Measurements from ENCODE around the gene SCAPER. TPM values are rescaled to one million over a fixed set of nuclear protein-coding genes. Genes with fewer than 3 reads are reported as not detected.
"Not testable (repeated sequence)": the region's sequence is repeated elsewhere in the genome, so short reads cannot be mapped to it uniquely, and the experiment has no call there.

Gene SCAPER
- total RNA-seq, 1 experiment from 2014 or later: 14.7 TPM

DNA sequence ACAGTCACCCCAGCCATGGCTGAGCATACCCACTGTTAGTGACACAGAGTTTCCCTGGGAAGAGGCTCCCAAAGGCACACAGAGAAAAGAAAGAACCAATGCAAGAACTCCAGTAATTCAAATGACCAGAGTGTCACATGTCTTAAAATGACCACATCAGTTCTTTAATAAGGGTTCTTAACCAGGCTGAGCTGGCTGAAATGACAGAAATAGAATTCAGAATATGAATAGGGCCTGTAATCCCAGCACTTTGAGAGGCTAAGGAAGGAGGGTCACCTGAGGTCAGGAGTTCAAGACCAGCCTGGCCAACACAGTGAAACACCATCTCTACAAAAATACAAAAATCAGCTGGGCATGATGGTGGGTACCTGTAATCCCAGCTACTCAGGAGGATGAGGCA lies 54.8 kb downstream of the SCAPER start:
- H3K27ac ChIP-seq (ENCODE audit: low read depth, low read length); intact Hi-C loops (cut with micrococcal nuclease); H2AFZ ChIP-seq (ENCODE audit: low read depth, low read length, poor library complexity, severe bottlenecking); H3K4me2 ChIP-seq (ENCODE audit: low read length); H3K4me3 ChIP-seq (replicated peaks in 1 of 2; ENCODE audit: low read depth in 1 of 2, low read length in 2 of 2); H3K9me2 ChIP-seq (ENCODE audit: insufficient read depth); ATAC-seq; H3K4me1 ChIP-seq (ENCODE audit: control insufficient read depth in 1 of 2, insufficient read depth in 2 of 2, low read length in 2 of 2); H3K27me3 ChIP-seq (ENCODE audit: insufficient read depth, low read length); POLR2A ChIA-PET; H4K20me1 ChIP-seq (ENCODE audit: insufficient read depth); DNase-seq (ENCODE audit: low read depth, low spot score); H3K9ac ChIP-seq (ENCODE audit: low read length); BruUV-seq (replicated peaks); CTCF ChIA-PET; H3K36me3 ChIP-seq (ENCODE audit: control insufficient read depth in 1 of 2, insufficient read depth in 2 of 2, low read length in 2 of 2); RAD21 ChIA-PET (ENCODE audit: low non-redundant PET in 1 of 2, low total read pairs in 2 of 2, uncharacterized antibody in 2 of 2, unreplicated experiment in 2 of 2); H3K79me2 ChIP-seq (ENCODE audit: insufficient read depth, low read length); H3K9me3 ChIP-seq (ENCODE audit: control insufficient read depth in 1 of 2, insufficient read depth in 1 of 2, low read depth in 1 of 2, low read length in 2 of 2): not testable (repeated sequence)

DNA sequence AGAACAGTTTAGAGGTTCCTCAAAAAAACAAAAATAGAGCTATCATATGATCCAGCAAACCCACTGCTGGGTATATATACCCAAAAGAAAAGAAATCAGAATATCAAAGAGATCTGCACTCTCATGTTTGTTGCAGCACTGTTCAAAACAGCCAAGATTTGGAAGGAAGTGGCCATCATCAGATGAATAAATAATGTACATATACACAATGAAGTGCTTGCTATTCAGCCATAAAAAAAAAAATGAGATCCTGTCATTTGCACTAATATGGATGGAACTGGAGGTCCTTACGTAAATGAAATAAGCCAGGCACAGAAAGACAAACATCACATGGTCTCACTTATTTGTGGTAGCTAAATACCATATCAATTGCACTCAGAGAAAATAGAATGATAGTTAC lies 58.4 kb downstream of the SCAPER start:
- CTCF ChIA-PET: no interaction called here

More for the DNA sequence above, 58.4 kb downstream of the SCAPER start:
- Histone ChIP-seq H3K9me3 (ENCODE audit: control insufficient read depth in 1 of 2, insufficient read depth in 1 of 2, low read depth in 1 of 2, low read length in 2 of 2) (no peaks in the 10 kb centered on the region), H3K4me1 (ENCODE audit: control insufficient read depth in 1 of 2, insufficient read depth in 2 of 2, low read length in 2 of 2) (no peaks in the 10 kb centered on the region), H2AFZ (ENCODE audit: low read depth, low read length, poor library complexity, severe bottlenecking) (no peak overlapping the region), H3K4me2 (ENCODE audit: low read length) (no peak overlapping the region), H3K27me3 (ENCODE audit: insufficient read depth, low read length) (no peaks in the 10 kb centered on the region), H3K9me2 (ENCODE audit: insufficient read depth) (no peaks in the 10 kb centered on the region), H3K36me3 (ENCODE audit: control insufficient read depth in 1 of 2, insufficient read depth in 2 of 2, low read length in 2 of 2) (no peaks in the 10 kb centered on the region), H3K27ac (ENCODE audit: low read depth, low read length) (no peak overlapping the region), H4K20me1 (ENCODE audit: insufficient read depth) (no peaks in the 10 kb centered on the region), H3K9ac (ENCODE audit: low read length) (no peak overlapping the region), H3K79me2 (ENCODE audit: insufficient read depth, low read length) (no peaks in the 10 kb centered on the region), H3K4me3 (replicated peaks in 1 of 2; ENCODE audit: low read depth in 1 of 2, low read length in 2 of 2) (no peak overlapping the region)
- ATAC-seq (no peak), DNase-seq (ENCODE audit: low read depth, low spot score) (no peak)
- ChIA-PET RAD21 (ENCODE audit: low non-redundant PET in 1 of 2, low total read pairs in 2 of 2, uncharacterized antibody in 2 of 2, unreplicated experiment in 2 of 2) (no interaction called here), POLR2A (no interaction called here)
- TF ChIP-seq RAD21 (IDR thresholded peaks at IDR 0.05; ENCODE audit: low read depth) (no peak), POLR2A (IDR thresholded peaks at IDR 0.05; ENCODE audit: borderline replicate concordance, extremely low read depth, insufficient read depth, insufficient read length) (no peak), SP1 (IDR thresholded peaks at IDR 0.05; ENCODE audit: low read depth) (no peak), YY1 (IDR thresholded peaks at IDR 0.05; ENCODE audit: extremely low read depth, insufficient replicate concordance, low read depth, low read length) (no peak), CEBPB (IDR thresholded peaks at IDR 0.05; ENCODE audit: low read depth) (no peak), ZNF274 (IDR thresholded peaks at IDR 0.05; ENCODE audit: low read depth, low read length) (no peak)
- TF ChIP-seq, protein P1, sequence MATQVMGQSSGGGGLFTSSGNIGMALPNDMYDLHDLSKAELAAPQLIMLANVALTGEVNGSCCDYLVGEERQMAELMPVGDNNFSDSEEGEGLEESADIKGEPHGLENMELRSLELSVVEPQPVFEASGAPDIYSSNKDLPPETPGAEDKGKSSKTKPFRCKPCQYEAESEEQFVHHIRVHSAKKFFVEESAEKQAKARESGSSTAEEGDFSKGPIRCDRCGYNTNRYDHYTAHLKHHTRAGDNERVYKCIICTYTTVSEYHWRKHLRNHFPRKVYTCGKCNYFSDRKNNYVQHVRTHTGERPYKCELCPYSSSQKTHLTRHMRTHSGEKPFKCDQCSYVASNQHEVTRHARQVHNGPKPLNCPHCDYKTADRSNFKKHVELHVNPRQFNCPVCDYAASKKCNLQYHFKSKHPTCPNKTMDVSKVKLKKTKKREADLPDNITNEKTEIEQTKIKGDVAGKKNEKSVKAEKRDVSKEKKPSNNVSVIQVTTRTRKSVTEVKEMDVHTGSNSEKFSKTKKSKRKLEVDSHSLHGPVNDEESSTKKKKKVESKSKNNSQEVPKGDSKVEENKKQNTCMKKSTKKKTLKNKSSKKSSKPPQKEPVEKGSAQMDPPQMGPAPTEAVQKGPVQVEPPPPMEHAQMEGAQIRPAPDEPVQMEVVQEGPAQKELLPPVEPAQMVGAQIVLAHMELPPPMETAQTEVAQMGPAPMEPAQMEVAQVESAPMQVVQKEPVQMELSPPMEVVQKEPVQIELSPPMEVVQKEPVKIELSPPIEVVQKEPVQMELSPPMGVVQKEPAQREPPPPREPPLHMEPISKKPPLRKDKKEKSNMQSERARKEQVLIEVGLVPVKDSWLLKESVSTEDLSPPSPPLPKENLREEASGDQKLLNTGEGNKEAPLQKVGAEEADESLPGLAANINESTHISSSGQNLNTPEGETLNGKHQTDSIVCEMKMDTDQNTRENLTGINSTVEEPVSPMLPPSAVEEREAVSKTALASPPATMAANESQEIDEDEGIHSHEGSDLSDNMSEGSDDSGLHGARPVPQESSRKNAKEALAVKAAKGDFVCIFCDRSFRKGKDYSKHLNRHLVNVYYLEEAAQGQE (IDR thresholded peaks at IDR 0.05; ENCODE audit: low read depth): no peak
- TF ChIP-seq, protein P2, sequence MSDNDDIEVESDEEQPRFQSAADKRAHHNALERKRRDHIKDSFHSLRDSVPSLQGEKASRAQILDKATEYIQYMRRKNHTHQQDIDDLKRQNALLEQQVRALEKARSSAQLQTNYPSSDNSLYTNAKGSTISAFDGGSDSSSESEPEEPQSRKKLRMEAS (IDR thresholded peaks at IDR 0.05): no peak
- intact Hi-C loops (cut with micrococcal nuclease): loop anchor here (10.0 kb wide), 1 partner anchor 512 kb away; the partner anchor contains the start of gene ISL2
- no TSS peak for BruUV-seq (replicated peaks)

All from HCT116 (cell line).